ENCODE measurements around the gene DENND1A. TPM values are rescaled to one million over a fixed set of nuclear protein-coding genes. Genes with fewer than 3 reads are reported as not detected.

Gene DENND1A
- total RNA-seq, 1 donor from 2014 or later = 23.0 TPM

DNA sequence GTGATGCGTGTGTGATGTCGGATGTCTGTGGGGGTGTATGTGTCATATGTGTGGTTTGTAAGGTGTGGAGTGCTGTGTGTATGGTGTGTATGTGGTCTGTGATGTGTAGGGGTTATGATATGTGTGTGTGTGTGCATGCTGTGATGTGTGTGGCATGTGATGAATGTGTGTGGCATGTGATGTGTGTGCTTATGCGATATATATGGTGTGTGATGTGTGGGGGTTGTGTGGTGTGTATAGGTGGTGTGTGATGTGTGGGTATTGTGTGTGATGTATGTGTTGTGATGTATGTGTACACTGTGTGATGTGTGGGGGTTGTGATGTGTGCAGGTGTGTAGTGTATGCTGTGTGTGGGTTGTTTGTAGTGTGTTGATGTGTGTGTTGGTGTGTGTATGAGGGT is 583.1 kb downstream of the DENND1A start:
- no peaks in the 10 kb centered on the region for H3K27me3 ChIP-seq (ENCODE audit: low read depth)
- TF ChIP-seq, protein P1, sequence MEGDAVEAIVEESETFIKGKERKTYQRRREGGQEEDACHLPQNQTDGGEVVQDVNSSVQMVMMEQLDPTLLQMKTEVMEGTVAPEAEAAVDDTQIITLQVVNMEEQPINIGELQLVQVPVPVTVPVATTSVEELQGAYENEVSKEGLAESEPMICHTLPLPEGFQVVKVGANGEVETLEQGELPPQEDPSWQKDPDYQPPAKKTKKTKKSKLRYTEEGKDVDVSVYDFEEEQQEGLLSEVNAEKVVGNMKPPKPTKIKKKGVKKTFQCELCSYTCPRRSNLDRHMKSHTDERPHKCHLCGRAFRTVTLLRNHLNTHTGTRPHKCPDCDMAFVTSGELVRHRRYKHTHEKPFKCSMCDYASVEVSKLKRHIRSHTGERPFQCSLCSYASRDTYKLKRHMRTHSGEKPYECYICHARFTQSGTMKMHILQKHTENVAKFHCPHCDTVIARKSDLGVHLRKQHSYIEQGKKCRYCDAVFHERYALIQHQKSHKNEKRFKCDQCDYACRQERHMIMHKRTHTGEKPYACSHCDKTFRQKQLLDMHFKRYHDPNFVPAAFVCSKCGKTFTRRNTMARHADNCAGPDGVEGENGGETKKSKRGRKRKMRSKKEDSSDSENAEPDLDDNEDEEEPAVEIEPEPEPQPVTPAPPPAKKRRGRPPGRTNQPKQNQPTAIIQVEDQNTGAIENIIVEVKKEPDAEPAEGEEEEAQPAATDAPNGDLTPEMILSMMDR (IDR thresholded peaks at IDR 0.05) = no peak
- no peak overlapping the region for H3K27ac ChIP-seq
- H3K9me3 ChIP-seq = no peaks in the 10 kb centered on the region
- H3K36me3 ChIP-seq = no peaks in the 10 kb centered on the region
- intact Hi-C loops (cut with DNase I) = no loop called here
- ATAC-seq (no peak), DNase-seq (no peak)
- no peak overlapping the region for H3K4me3 ChIP-seq
- H3K4me1 ChIP-seq = peaks cover 4% of the 10 kb centered on the region

DNA sequence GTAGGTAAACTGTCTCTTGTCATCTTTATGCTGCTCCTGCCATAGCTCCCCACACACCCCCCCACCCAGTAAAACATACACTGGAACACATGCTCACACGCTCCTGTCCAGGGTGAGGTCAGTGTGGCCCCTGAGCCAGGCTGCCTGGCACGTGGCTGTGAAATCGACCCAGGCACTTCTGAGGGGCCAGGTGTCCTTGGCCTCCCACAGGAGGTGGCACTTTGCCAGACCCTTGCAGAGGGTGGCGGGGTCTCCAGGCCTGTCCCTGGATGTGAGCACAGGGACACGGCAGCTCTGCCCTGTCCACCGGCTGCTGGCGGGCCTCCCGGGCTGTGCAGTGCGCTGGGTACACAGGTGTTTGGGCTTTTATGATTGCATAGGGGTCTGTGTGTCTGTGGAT is 583.9 kb downstream of the DENND1A start:
- Histone ChIP-seq H3K4me1 (peaks cover 4% of the 10 kb centered on the region), H3K4me3 (no peak overlapping the region), H3K27ac (no peak overlapping the region), H3K36me3 (no peaks in the 10 kb centered on the region), H3K27me3 (ENCODE audit: low read depth) (no peaks in the 10 kb centered on the region), H3K9me3 (no peaks in the 10 kb centered on the region)
- TF ChIP-seq, protein P1 (IDR thresholded peaks at IDR 0.05) = no peak
- DNase-seq (no peak), ATAC-seq (no peak)
- intact Hi-C loops (cut with DNase I) = no loop called here

DNA sequence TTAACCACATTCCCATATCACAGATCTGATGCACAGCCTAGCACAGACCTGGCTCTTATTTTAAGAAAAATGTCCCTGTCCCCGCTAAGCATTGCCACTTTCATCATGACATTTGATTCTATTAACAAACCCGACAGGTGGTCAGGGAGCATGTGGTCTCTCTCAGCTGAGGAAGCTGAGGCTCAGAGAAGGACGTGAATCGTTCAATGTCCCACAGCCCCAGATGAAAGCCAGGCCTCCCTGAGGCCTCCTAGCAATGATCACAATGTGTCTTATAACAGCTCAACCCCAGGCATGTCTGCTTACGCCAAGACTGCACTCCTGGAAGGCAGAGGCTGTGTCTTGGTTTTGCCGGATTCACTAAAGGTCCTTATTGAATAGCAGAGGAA is 584.4 kb downstream of the DENND1A start:
- DNase-seq = no peak
- no peak for ATAC-seq
- Histone ChIP-seq H3K36me3 (no peaks in the 10 kb centered on the region), H3K27me3 (ENCODE audit: low read depth) (no peaks in the 10 kb centered on the region), H3K4me1 (peaks cover 5% of the 10 kb centered on the region), H3K27ac (no peak overlapping the region), H3K9me3 (no peaks in the 10 kb centered on the region), H3K4me3 (no peak overlapping the region)
- intact Hi-C loops (cut with DNase I) = no loop called here
- TF ChIP-seq, protein P1 (IDR thresholded peaks at IDR 0.05) = no peak

GRCh38 chr9:123344192-123344949 is 585.6 kb downstream of the DENND1A start:
- no peaks in the 10 kb centered on the region for H3K36me3 ChIP-seq
- H3K9me3 ChIP-seq = no peaks in the 10 kb centered on the region
- ATAC-seq (no peak), DNase-seq (no peak)
- TF ChIP-seq, protein P1 (IDR thresholded peaks at IDR 0.05) = no peak
- H3K4me3 ChIP-seq = no peak overlapping the region
- intact Hi-C loops (cut with DNase I) = no loop called here
- H3K4me1 ChIP-seq = peaks cover 17% of the 10 kb centered on the region
- H3K27ac ChIP-seq = no peak overlapping the region
- no peaks in the 10 kb centered on the region for H3K27me3 ChIP-seq (ENCODE audit: low read depth)

- DNase-seq = no peak
- H3K36me3 ChIP-seq = no peaks in the 10 kb centered on the region
- peaks cover 18% of the 10 kb centered on the region for H3K4me1 ChIP-seq
- TF ChIP-seq, protein P1 (IDR thresholded peaks at IDR 0.05) = no peak
- intact Hi-C loops (cut with DNase I) = no loop called here
- no peak overlapping the region for H3K4me3 ChIP-seq
- H3K9me3 ChIP-seq = no peaks in the 10 kb centered on the region
- no peak overlapping the region for H3K27ac ChIP-seq
- ATAC-seq = no peak
- no peaks in the 10 kb centered on the region for H3K27me3 ChIP-seq (ENCODE audit: low read depth)
Observed at GRCh38 chr9:123343443-123344191, 586.3 kb downstream of the DENND1A start.

Data from lower lobe of right lung (tissue), 2 donors.